Measurements from ENCODE around the gene ESYT3.

GRCh38 chr3:138437281-138437680 is 2.9 kb downstream of the ESYT3 start:
- TF ChIP-seq ZNF274 (IDR thresholded peaks at IDR 0.05; ENCODE audit: low read length): no peak
- no peak for TF ChIP-seq ZNF274 (tag by site-specific recombination; IDR thresholded peaks at IDR 0.05; ENCODE audit: borderline replicate concordance)
- no peak for TF ChIP-seq ZNF571 (tag by site-specific recombination; IDR thresholded peaks at IDR 0.05)
- TF ChIP-seq, protein P1, sequence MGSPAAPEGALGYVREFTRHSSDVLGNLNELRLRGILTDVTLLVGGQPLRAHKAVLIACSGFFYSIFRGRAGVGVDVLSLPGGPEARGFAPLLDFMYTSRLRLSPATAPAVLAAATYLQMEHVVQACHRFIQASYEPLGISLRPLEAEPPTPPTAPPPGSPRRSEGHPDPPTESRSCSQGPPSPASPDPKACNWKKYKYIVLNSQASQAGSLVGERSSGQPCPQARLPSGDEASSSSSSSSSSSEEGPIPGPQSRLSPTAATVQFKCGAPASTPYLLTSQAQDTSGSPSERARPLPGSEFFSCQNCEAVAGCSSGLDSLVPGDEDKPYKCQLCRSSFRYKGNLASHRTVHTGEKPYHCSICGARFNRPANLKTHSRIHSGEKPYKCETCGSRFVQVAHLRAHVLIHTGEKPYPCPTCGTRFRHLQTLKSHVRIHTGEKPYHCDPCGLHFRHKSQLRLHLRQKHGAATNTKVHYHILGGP (tag by site-specific recombination; IDR thresholded peaks at IDR 0.05): no peak
- TF ChIP-seq GLIS2 (tag by site-specific recombination; IDR thresholded peaks at IDR 0.05): no peak
- TF ChIP-seq, protein P2, sequence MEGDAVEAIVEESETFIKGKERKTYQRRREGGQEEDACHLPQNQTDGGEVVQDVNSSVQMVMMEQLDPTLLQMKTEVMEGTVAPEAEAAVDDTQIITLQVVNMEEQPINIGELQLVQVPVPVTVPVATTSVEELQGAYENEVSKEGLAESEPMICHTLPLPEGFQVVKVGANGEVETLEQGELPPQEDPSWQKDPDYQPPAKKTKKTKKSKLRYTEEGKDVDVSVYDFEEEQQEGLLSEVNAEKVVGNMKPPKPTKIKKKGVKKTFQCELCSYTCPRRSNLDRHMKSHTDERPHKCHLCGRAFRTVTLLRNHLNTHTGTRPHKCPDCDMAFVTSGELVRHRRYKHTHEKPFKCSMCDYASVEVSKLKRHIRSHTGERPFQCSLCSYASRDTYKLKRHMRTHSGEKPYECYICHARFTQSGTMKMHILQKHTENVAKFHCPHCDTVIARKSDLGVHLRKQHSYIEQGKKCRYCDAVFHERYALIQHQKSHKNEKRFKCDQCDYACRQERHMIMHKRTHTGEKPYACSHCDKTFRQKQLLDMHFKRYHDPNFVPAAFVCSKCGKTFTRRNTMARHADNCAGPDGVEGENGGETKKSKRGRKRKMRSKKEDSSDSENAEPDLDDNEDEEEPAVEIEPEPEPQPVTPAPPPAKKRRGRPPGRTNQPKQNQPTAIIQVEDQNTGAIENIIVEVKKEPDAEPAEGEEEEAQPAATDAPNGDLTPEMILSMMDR (tag by site-specific recombination; IDR thresholded peaks at IDR 0.05): no peak
- no peak for TF ChIP-seq ZNF561 (tag by site-specific recombination; IDR thresholded peaks at IDR 0.05; ENCODE audit: borderline replicate concordance)
- no peak for TF ChIP-seq ZNF777 (tag by site-specific recombination; IDR thresholded peaks at IDR 0.05; ENCODE audit: borderline replicate concordance)
- TF ChIP-seq KLF8 (tag by site-specific recombination; IDR thresholded peaks at IDR 0.05): no peak
- no peak for TF ChIP-seq ZNF324 (tag by site-specific recombination; IDR thresholded peaks at IDR 0.05)
- no peak for TF ChIP-seq ZSCAN18 (tag by site-specific recombination; IDR thresholded peaks at IDR 0.05)
- no peak for TF ChIP-seq ZFP41 (tag by site-specific recombination; IDR thresholded peaks at IDR 0.05; ENCODE audit: borderline replicate concordance)
